ENCODE results near the gene SCAMP4. TPM values are rescaled to one million over a fixed set of nuclear protein-coding genes. Genes with fewer than 3 reads are reported as not detected.
"Not testable (repeated sequence)": the region's sequence is repeated elsewhere in the genome, so short reads cannot be mapped to it uniquely, and the experiment has no call there.

SCAMP4 gene
- total RNA-seq, 1 experiment from 2014 or later = 28.0 TPM

DNA sequence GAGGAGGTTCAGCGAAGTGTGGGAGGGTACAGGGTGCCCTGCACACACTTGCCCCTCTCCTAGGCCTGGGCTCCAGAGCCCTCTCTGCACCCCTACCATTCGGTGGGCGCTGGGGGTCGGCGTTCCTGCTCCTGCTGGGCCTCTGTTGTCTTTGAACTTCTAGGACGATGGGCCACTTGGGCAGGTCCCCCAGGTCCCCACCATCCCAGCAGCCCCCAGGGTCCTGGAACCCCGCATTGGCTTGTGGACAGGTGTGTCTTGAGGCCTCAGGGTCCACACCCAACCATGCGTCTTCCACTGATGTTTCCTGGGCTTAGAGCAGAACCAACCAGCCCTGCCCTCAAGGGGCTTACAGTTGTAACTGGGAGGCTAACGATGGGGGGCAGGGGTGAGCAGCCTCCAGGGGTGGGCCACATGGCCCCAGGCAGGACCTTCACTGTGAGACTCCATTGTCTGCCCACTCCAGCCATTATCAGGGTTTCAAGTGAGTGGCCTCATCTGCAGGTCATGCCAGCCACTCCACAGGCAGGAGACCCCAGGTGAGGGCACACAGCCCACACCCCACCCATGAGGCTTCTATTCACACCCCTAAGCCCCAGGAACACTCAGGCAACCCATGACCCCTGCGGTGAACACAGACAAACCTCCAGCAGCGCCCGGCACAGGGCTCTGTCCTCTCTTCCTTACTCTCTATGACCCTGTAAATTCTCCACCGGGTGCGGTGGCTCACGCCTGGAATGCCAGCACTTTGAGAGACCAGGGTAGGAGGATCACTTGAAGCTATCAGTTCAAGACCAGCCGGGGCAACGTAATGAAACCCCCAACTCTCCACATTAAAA lies 39.8 kb upstream of the SCAMP4 start:
- in situ Hi-C loops (cut with HindIII; ENCODE audit: low pct_unique_long_range_greater_than_20kb, low sequenced_read_pairs) = no loop called here
- DNase-seq (ENCODE audit: low read depth) = no peak

DNA sequence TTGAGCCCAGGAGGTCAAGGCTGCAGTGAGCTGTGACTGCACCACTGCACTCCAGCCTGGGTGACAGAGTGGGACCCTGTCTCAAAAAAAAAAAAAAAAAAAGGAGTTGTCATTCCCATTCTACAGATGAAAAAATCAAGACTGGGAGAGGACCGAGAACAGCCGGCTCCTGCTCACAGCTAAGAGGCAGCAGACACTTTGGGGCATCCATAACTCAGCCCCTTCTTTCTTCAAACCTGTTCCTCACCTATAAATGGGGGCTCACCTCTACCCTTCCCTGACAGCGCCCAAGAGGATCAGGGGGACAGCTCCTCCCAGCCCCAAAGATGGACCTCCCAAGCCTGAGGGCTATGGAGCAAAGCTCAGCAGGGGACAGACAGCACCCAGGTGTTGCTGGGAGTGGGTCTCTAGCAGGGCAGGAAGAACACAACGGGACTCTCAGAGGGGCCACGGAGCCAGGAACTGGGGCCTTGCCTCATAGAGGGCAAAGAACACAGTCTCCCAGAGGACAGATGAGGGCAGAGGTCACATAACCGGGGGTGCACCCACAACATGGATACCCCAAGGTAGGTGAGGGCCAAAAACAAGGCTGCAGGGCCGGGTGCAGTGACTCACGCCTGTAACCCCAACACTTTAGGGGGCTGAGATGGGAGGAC lies 38.4 kb upstream of the SCAMP4 start:
- in situ Hi-C loops (cut with HindIII; ENCODE audit: low pct_unique_long_range_greater_than_20kb, low sequenced_read_pairs) = no loop called here
- DNase-seq (ENCODE audit: low read depth) = no peak

DNA sequence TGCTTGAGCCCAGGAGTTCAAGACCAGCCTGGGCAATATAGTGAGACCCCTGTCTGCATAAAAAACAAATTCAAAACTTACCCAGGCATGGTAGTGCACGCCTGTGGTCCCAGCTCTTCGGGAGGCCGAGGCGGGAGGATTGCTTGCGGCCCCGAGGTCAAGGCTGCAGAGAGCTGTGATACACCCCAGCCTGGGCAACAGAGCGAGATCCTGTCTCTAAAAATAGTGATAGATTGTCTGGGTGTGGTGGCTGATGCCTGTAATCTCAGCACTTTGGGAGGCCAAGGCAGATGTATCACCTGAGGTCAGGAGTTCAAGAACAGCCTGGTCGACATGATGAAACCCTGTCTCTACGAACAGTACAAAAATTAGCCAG lies 37.9 kb upstream of the SCAMP4 start:
- no peak for DNase-seq (ENCODE audit: low read depth)
- in situ Hi-C loops (cut with HindIII; ENCODE audit: low pct_unique_long_range_greater_than_20kb, low sequenced_read_pairs) = no loop called here

DNA sequence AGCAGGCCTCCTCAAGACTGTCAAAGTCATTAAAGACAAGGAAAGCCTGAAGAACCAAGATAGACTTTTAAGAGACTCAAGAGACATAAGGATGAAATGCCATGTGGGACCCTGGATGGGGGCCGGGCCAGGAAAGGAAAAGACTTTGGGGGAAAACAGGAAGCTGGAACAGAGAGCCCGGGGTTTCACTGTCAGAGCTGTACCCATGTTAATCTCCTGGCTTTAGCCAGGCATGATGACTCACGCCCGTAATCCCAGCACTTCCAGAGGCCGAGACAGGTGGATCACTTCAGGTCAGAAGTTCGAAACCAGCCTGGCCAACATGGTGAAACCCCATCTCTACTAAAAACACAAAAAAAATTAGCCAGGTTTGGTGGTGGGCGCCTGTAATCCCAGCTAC lies 36.2 kb upstream of the SCAMP4 start:
- DNase-seq (ENCODE audit: low read depth) = no peak
- in situ Hi-C loops (cut with HindIII; ENCODE audit: low pct_unique_long_range_greater_than_20kb, low sequenced_read_pairs) = no loop called here

DNA sequence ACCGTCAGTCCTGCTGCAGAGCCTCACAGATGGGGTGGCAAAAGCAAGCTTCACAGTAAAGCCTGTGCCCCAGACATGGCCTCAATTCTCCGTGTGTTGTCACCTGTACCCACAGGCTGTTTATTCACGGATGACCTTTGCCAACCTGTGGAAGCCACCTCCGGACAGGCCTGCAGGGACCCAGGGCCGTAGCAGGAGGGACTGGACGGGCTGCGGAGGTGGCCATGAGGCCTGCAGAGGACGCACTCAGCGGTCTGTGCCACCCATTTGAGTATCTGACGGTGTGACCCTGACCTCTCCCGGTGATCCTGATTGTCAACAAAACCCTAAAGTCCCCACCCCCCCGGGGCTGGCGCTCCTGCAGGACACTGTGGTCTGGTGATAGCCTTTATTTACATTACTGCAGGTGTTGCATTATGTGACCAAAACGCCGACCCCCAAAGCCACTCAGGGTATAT lies 34.0 kb upstream of the SCAMP4 start:
- no peak for DNase-seq (ENCODE audit: low read depth)
- in situ Hi-C loops (cut with HindIII; ENCODE audit: low pct_unique_long_range_greater_than_20kb, low sequenced_read_pairs) = no loop called here

DNA sequence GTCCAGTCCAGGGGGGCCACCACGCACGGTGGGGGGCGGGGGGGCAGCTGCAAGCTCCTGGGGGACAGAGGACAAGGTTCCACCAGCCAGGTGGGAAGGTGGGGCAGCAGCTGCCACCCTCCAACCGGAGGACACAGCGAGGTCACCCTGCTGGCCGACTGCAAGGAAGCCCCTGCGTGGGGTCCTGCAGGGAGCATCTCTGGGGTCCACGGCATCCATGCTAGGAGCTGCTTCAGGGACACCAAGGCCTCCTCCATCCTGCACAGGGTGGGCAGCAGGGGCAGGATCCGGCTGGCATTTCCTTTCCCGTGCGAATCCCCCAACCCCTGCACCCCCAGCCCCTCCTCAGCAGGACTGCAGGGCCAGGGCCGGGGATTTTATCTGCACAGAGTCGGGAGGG lies 33.6 kb upstream of the SCAMP4 start:
- in situ Hi-C loops (cut with HindIII; ENCODE audit: low pct_unique_long_range_greater_than_20kb, low sequenced_read_pairs) = no loop called here
- DNase-seq (ENCODE audit: low read depth) = no peak

DNA sequence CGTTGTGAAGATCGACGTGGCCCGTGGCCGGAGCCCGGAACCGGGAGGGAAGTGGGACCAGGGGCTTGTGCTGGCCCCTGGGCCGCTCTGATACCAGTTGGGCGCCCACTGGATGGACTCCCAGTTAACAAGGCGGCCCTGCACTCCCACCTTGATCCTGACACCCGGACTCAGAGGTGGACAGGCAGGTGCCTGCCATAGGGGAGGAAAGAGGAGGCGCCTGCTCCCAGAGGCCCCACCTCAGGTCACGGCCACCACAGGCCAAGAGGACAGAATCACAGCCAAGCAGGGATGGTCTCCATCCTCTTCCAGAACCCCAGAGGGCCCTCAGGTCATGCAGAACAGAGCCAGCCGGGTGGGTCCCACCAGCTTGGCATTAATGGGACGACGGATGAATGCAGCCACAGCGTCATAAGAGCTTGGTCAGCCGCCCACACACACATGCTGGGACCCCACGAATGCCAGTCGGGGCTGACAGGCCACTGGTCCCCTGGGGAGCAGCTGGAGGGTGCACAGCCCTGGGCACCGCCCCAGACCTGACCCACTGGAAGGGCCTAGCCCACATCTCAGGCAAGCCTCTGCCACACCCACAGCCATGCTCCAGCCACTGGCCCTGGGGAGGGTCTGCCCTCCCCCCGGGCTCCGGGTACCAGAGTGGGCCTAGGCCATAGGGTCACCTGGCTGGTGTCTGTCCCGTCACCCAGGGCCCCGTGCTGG lies 32.2 kb upstream of the SCAMP4 start:
- in situ Hi-C loops (cut with HindIII; ENCODE audit: low pct_unique_long_range_greater_than_20kb, low sequenced_read_pairs) = no loop called here
- no peak for DNase-seq (ENCODE audit: low read depth)

DNA sequence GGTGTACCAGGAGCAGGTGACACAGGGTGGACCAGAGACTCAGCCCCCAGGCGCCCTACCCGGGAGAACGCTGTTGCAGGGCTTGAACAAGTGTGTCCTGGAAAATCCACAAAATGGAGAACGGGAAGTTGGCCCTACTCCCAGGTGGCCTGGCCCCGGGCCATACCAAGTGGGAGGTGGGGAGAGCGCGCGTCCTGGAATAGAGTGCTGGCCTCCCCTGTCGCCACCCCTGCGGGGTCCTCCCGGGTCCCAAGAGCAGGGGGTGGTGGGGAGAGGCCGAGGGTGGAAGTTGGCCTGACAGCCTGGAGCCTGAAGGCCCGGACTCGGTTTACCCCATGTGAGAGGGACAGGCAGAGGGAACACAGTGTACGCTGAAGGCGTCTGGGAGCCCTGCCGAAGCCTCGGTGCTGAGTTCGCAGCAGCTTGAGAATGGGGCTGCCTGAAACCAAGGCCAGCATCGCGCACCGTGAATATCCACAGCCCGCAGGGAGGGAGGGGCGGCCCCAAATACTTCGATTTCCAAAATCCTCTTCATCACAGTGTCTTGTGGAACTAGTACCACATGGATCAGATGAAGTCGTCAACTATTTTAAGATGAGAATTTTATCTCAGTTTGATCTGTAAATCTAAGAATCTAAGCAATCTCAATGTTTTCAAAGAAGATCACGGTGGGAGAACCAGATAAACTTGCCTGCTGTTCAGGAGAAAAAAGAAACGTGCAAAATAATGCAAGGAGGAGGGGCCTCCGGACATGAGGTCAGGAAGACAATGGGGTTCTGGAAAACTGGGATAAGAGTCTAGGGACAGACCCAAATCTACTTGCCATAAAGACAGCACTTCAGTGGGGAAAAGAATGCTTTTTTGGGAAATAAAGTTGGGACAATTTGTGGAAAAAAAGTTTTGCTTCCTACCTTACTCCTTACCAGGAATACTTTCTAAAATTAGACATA lies 31.4 kb upstream of the SCAMP4 start:
- DNase-seq (ENCODE audit: low read depth) = no peak
- in situ Hi-C loops (cut with HindIII; ENCODE audit: low pct_unique_long_range_greater_than_20kb, low sequenced_read_pairs) = no loop called here

DNA sequence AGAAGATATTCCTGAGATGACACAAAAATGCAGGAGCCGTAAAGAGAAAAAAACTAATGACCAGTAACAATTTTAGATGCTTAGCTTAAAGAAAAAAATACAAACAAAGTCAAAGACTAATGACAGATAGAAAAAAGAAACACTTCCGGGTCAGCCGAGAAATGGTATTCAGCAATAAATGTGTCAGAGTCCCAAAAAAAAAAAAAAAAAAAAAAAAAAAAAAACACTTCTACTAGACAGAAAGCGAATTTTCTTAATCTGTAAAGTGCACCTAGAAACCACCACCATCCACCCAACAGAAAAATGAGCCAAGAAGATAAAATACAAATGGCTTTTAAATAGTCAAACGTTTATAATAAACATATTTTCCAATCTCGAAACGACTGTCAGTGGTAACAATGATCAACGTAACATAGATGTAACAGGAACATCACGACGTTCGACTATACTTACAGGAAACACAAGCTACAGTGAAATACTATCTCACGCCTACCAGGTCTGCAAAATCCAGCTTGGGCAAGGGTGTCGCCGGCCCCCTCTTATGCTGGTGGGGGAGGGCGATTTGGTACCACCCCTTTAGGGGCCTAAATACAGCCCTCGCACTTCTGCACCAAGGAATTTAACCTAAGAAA lies 30.5 kb upstream of the SCAMP4 start:
- in situ Hi-C loops (cut with HindIII; ENCODE audit: low pct_unique_long_range_greater_than_20kb, low sequenced_read_pairs) = no loop called here
- DNase-seq (ENCODE audit: low read depth) = no peak

DNA sequence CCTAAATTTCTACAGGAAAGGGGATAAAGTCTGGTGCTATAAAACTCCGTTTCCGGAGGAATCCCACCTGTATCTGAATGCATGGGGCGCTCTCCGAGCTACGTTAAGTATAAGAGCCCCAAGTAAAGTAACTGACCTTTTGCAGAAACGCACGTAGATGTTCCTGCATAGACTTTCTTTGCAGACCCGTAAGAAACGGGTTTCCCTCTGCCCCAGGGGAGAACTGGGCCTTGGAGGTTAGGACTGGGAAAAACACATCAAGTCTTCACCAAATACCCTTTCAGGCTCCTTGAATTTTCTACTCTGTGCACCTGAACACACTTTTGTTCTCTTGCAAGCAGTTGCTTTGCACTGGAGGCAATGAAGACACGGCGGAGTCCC lies 29.9 kb upstream of the SCAMP4 start:
- DNase-seq (ENCODE audit: low read depth); in situ Hi-C loops (cut with HindIII; ENCODE audit: low pct_unique_long_range_greater_than_20kb, low sequenced_read_pairs): not testable (repeated sequence)

DNA sequence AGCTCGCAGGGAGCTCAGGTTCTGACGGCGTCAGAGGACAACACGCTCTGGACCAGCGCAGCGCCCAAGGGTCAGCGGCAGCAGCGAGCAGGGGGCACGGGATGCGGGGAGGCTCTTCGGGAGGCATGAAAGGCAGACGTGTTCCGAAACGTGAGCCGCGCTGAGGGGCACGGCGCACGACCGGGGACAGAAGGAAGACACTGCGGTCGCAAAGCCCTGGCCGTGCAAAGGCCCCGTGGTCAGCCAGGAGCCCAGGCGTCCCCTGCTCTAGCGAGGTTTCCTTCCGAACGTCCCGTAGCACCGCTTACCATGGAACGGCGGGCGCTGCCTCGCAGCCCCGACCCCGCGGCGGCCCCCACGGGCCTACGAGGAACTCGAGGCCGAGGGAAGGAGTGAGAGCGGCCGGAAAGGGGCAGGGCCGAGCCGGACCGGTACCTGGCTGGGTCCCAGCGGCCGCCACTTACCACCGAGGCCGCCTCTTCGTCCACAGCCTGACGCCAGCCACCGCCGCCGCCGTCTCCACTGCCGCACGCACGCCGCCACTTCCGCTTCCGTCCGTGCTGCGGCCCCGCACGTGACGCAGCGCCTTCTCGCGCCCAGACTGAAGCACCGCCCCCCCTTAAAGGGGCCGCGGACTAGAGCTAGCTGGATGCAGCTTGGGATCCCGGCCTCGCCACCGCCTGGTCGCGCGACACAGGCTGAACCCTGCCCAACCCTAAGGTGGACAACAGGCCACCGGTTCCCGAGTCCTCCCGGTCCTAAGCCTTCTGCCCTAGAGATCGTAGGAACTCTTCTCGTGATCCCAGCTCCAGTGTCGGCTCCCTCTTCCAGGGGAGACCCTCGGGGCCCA lies 29.3 kb upstream of the SCAMP4 start:
- peak; percentile 72 for DNase-seq (ENCODE audit: low read depth)
- in situ Hi-C loops (cut with HindIII; ENCODE audit: low pct_unique_long_range_greater_than_20kb, low sequenced_read_pairs) = no loop called here

DNA sequence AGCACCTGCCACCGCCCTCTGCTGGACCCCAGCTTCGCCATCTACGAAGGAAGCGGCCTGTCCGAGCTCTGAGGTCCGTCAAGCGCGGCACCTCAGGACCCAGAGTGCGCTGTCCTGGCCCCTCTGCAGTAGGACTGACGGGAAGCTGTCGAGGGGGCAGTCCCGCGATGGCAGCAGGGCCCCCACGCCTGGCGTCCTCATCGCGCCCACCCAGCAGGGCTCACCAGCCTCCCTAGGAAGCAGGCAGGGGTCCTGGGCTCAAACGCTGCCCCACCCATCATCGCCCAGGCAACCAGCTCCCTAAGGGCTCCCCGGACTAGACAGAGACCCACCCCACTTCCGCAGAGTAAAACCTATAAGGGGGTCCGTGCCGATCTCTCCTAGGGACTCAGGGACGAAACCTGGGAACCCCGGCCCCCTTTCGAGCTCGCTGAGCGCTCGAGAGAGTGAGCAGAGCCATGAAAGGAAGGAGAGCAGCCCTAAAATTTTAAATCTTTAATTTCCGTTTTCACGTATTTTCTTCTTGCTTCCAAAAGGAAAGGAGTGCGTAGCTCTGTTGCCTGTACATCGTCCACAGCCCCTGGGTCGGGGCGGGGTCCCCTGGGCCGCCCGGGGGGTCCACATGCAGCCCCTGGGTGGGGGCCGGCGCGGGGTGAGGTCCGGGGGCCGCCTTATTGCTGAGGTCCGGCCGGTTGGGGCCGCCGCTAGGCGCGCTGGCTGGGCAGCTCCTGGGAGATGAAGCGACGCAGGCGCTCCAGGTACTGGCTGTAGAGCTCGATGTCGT lies 28.5 kb upstream of the SCAMP4 start:
- in situ Hi-C loops (cut with HindIII; ENCODE audit: low pct_unique_long_range_greater_than_20kb, low sequenced_read_pairs); DNase-seq (ENCODE audit: low read depth): not testable (repeated sequence)

DNA sequence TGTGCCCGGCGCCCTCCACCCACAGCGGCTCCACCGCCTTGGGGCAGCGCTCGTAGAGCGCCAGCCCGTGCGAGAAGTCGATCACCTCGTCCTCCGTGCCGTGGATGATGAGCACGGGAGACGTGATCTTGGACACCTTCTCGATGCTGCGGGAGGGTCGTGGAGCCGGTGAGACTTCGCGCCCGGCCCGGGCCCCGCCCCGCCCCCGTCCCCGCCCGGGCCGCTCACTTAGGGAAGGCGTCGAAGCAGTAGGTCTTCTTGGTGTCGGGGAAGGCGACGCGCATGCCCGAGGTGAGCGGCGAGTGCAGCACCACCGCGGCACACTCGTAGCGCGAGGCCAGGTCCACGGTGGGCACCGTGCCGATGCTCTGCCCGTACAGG lies 27.9 kb upstream of the SCAMP4 start:
- DNase-seq (ENCODE audit: low read depth); in situ Hi-C loops (cut with HindIII; ENCODE audit: low pct_unique_long_range_greater_than_20kb, low sequenced_read_pairs): not testable (repeated sequence)

DNA sequence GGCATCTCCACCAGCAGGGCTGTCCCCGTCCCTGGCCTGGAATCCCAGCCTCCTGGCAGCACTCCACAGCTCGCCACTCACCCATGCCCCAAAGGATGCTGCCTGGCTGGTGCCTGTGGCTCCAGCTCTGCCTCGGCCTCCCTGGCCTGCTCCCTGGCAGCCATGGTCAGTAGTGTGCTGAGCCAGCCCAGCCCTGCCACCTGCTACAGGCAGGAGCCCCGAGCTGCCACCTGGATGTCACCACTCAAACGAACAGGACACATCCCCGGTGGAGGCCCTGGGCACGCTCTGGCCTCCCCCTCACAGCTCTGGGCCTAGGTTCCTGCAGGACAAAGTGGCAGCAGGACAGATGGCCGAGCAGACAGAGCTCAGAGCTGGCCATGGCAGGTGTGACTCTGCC lies 26.6 kb upstream of the SCAMP4 start:
- in situ Hi-C loops (cut with HindIII; ENCODE audit: low pct_unique_long_range_greater_than_20kb, low sequenced_read_pairs); DNase-seq (ENCODE audit: low read depth): not testable (repeated sequence)

DNA sequence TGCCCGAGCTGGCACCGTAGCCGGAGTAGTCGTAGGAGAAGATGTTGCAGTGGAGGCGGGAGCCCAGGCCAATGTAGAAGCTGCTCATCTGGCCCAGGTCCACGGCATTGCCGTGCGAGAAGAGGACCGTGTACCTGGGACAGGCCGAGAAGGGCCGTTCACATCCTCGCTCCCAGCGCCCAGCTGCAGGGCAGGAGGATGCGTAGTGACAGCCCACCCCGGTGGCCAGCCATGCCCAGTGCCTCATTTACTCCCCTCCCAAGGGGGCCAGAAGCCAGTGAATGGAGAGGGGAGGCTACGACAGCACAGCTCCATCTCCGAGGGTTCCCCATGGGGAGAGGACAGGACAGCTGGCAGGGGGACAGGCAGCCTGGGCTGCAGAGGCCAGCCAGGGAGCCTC lies 25.2 kb upstream of the SCAMP4 start:
- DNase-seq (ENCODE audit: low read depth); in situ Hi-C loops (cut with HindIII; ENCODE audit: low pct_unique_long_range_greater_than_20kb, low sequenced_read_pairs): not testable (repeated sequence)

Data from Caki2 (cell line).